ENCODE data around the gene RNASE9.
"Not testable (repeated sequence)": the region's sequence is repeated elsewhere in the genome, so short reads cannot be mapped to it uniquely, and the experiment has no call there.

The RNASE9 gene

GRCh38 chr14:20606190-20606901, 45.5 kb upstream of the RNASE9 start:
- H3K4me3 ChIP-seq (ENCODE audit: low read depth, low read length), result no peak overlapping the region
- DNase-seq (ENCODE audit: low read depth), result no peak
- peak; percentile 56 for TF ChIP-seq CTCF (IDR thresholded peaks at IDR 0.05; ENCODE audit: low read depth, low read length, missing control alignments)

- no peak for TF ChIP-seq CTCF (IDR thresholded peaks at IDR 0.05; ENCODE audit: low read depth, low read length, missing control alignments)
- no peak for DNase-seq (ENCODE audit: low read depth)
- no peak overlapping the region for H3K4me3 ChIP-seq (ENCODE audit: low read depth, low read length)
These were observed 43.2 kb upstream of the RNASE9 start for GRCh38 chr14:20603813-20604690.

GRCh38 chr14:20602583-20602982, 41.7 kb upstream of the RNASE9 start:
- DNase-seq (ENCODE audit: low read depth), result no peak
- H3K4me3 ChIP-seq (ENCODE audit: low read depth, low read length), result no peak overlapping the region
- no peak for TF ChIP-seq CTCF (IDR thresholded peaks at IDR 0.05; ENCODE audit: low read depth, low read length, missing control alignments)

GRCh38 chr14:20601522-20601921, 40.7 kb upstream of the RNASE9 start:
- no peak overlapping the region for H3K4me3 ChIP-seq (ENCODE audit: low read depth, low read length)
- no peak for DNase-seq (ENCODE audit: low read depth)
- no peak for TF ChIP-seq CTCF (IDR thresholded peaks at IDR 0.05; ENCODE audit: low read depth, low read length, missing control alignments)

DNA sequence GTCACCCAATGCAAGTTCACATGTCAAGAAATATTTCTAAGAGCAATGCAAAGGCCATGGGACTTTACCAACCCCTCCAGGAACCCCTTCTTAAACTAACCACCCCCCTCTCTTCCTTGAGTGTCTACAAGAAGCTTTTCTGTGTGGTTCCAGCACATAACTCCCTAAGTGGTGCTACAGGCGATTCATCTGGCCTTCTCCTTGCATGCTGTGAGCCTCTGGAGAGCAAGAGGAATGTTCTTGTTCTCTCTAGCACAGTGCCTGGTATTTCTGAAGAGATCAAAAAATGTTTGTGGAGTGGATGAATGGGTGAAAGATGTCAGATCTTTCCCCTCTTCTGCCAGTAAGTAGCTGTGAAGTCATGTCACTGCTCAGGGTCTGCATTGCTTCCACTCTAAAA, 36.3 kb upstream of the RNASE9 start:
- no peak overlapping the region for H3K4me3 ChIP-seq (ENCODE audit: low read depth, low read length)
- DNase-seq (ENCODE audit: low read depth), result no peak
- no peak for TF ChIP-seq CTCF (IDR thresholded peaks at IDR 0.05; ENCODE audit: low read depth, low read length, missing control alignments)

DNA sequence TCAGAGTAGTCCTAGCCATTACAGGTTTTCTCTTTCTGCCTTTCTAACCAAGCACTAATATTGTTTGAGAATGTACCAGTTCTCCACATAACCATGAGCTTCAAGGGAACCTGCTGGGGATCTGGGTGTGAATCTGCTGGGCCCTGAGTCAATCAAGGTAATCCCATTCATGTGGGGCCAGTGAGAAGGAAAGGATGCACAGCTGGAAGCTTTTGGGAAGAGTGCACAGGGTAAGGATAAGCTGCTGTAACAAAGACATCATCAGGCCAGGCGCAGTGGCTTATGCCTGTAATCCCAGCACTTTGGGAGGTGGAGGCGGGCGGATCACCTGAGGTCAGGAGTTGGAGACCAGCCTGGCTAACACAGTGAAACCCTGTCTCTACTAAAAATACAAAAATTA, 34.9 kb upstream of the RNASE9 start:
- DNase-seq (ENCODE audit: low read depth); H3K4me3 ChIP-seq (ENCODE audit: low read depth, low read length): not testable (repeated sequence)

DNA sequence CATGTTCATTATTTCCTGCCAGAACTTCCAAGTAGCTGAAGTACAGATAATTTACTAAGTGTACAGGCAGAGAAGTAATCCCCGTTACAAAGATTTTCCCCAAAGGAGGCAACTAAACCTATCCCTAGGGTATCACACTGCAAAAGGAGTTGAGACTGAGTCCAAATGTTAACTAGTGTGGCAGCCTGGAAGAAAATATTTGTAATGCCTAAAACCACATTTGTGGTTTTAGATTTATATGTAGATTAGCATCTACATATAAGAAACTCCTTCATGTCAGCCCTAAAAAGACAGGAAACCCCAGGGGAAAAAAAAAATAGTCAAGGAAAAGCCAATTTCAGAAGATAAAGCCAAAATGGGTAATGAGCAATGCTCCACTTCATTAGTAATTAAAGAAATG, 31.7 kb upstream of the RNASE9 start:
- no peak overlapping the region for H3K4me3 ChIP-seq (ENCODE audit: low read depth, low read length)
- no peak for TF ChIP-seq CTCF (IDR thresholded peaks at IDR 0.05; ENCODE audit: low read depth, low read length, missing control alignments)
- no peak for DNase-seq (ENCODE audit: low read depth)

Measured in GM12864 (cell line).